NCI-H2196 treated with DMSO at 0.1 percent for 48 hours (cell line): ENCODE measurements around the gene HINT3.
"Not testable (repeated sequence)": the region's sequence is repeated elsewhere in the genome, so short reads cannot be mapped to it uniquely, and the experiment has no call there.

Experiments
- DNase-seq: peaks from one replicate; lab custom pipeline; 2025; ENCODE audit not compliant: unreplicated experiment; lab: John Stamatoyannopoulos, UW

Gene HINT3

DNA sequence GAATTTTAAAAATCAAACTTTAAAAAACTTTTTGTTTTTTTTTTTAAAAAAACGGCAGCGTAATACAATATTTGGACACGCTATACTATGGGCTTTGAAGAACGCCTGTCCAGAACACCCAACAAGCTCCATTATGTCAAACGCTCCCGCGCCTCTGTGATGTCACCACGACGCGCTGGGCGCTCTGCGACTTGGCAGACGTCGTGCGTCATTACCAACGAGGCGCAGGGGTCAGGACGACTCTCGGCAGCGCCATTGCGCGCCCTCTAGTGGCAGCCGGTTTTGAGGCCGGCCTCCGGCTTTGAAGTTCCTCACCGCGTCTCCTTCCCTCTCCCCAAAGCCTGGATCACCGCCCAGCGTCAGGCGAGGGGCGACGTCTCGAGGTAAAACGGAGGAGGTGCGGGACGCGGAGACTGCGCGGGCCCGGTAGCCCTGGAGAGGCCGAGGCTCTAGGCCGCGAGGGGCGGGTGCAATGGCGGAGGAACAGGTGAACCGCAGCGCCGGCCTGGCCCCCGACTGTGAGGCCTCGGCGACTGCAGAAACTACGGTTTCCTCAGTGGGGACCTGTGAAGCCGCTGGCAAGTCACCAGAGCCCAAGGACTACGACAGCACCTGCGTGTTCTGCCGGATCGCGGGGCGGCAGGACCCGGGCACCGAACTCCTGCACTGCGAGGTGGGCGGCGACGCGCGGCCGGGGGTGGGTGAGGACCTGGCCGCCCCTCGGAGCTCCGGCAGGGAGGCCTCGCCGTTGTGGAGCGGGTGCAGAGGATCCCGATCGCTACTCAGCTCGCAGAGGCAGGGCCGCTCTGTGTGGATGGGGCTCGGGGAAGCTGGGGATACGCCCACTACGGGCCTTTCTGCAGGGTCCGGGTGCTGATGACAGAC, at the start of gene HINT3:
HINT3 (plus strand) TSS at position 265 of the 885 bp plus-strand sequence; CDS start at position 473, 208 bp downstream.
- peak; percentile 85 for DNase-seq

DNA sequence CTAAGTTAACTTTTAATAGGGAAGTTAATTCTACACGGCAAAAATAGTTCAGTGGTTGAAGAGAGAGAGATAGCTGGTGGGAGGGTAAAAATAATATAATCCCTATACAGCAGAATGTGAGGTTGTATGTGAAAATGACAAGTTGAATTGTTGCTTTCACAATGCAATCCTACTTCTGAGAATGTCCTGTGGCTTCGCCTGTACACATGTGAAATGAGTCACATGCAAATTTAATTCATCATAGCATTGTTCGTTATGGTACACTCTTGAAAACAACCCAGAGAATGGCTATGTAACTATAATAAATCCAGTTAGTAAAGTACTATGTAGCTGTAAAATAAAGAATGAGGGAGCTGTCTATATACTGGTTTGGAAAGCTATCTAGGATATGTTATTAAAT, 46.0 kb upstream of the HINT3 start:
- DNase-seq = no peak

DNA sequence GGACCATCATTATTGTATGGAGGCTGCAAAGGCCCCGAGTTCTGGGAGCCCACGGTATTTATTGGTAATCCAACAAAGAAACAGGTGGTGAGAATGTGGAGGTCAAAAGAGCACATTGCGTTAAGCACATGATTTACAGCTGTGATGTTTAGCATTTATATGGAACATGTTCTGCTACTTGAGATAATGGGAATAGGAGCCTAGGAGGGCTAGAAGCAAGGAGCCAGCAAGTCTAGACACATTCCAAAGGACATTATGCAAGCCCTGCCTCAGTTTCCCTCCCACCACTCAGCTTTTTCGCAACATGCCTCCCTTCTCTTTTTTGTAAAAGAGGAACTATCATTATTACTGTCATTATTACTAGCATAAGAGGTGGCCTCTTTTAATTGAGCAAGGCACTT, 45.5 kb upstream of the HINT3 start:
- DNase-seq = not testable (repeated sequence)

DNA sequence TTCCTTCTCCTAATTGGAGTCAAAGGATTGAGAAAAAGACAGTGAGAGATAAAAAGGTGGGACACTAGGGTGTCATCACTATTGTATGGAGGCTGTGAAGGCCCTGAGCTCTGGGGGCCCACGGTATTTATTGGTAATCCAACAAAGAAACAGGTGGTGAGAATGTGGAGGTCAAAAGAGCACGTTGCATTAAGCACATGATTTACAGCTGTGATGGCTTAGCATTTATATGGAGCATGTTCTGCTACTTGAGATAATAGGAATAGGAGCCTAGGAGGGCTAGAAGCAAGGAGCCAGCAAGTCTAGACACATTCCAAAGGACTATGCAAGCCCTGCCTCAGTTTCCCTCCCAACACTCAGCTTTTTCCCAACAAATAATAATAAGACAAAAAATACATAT, 44.1 kb upstream of the HINT3 start:
- not testable (repeated sequence) for DNase-seq

DNA sequence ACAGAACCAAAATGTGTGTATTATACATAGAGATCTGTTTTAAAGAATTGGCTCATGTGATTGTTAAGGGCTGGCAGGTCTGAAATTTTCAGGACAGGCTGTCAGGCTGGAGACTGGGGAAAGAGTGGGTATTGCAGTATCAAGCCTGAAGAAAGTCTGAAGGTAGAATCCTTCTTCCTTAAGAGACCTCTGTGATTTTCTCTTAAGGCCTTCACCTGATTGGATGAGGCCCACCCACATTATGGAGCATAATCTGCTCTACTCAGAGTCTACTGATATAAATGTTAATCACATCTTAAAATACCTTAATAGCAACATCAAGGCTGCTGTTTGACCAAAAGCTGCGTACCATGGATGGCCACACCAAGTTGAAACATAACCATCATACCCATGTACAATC, 43.4 kb upstream of the HINT3 start:
- DNase-seq = no peak

DNA sequence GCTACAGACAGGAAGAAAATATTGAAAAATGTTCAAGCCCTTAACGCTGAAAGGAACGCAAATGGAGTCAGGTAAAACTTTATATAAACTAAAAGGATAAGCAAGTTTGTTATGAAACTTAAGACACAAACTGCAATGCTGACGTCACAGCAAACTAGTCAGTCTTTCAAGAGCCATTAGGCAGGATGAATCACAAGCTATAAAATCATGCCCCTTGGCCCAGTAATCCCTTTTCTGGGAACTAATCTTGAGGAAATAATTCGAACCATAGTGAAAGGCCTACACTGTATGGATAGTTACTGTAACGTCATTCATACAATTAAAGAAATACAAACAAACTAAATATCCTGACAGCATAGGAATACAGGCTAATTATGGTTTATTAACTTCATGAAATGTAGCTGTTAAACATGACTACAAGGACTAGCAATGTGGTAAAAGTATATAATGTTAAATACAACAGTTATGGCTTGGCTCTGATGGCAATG, 42.7 kb upstream of the HINT3 start:
- DNase-seq = peak; percentile 9

DNA sequence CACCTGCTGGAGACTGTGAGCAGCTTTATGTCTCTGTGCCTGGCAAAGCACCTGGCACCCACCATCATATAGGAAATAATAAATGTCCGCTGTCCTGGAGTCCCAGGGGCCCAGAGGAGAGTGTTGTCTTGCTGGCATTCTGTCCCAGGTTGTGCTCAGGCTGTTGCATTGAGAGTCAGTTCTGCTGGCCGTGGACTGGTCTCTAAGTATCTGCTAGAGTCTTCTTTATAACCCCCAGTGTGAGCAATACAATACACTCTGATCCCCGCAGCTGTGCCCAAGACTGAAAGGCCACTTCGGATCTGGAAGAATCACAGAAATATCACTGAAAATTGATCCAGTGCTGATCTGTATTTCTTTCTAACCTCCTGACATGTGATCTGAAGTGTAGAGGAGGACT, 38.3 kb upstream of the HINT3 start:
- no peak for DNase-seq

DNA sequence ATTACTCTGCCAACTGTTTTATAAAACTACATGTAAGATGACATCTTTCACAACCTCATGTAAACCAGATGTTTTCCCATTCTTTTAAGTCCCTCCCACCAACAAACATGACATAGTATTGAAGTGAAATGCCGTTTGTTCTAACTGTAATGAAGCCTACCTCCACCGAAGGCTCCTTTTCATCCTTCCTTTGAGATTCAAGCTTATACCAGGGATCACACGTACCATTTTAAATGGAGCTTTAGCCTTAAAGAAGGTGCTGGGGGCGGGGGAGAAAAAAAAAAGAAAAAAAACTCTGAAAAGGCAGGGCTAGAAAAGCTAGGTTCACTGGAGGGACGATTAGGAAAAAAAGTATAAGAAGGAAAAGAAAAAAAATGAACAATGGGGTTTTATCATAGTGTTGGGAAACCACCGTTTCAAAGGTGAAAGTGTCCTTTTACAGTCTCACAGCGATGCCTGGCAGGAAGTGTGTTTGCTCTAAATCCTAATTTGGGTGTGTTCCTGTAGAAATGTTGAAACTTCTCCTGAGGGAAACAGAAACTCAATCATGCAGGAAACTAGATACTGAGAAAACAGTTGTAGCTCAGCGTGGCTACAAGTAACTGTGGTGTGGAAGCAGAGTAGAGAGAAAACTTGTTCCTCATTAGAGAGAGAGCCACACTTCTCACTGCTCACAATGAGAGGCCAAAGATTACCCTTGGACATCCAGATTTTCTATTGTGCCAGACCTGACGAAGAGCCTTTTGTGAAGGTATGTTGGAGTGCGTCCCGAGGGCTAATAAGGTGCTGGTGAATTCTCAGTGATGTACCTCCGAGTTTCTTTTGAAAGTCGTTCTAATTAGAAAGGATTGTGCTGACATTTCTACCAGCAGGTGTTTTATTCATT, 37.6 kb upstream of the HINT3 start:
- DNase-seq = peak; percentile 76

DNA sequence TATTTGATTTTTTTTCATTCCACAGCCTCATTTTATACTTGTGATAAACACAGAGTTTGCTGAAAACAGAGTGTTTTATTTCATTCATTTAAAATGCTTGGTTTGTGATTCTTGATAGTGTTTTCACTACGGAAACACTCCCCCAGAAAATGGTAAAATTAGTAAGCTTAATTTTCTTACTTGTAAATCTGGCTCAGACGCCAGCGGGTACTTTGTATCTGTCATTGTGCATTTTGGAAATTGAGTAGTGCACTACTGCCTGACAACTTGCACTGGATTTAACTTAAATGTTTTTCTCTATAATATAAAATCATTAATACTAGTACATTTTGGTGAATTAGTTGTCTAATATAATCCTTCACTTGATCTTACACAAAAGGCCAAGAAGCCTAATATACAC, 37.0 kb upstream of the HINT3 start:
- DNase-seq = no peak

DNA sequence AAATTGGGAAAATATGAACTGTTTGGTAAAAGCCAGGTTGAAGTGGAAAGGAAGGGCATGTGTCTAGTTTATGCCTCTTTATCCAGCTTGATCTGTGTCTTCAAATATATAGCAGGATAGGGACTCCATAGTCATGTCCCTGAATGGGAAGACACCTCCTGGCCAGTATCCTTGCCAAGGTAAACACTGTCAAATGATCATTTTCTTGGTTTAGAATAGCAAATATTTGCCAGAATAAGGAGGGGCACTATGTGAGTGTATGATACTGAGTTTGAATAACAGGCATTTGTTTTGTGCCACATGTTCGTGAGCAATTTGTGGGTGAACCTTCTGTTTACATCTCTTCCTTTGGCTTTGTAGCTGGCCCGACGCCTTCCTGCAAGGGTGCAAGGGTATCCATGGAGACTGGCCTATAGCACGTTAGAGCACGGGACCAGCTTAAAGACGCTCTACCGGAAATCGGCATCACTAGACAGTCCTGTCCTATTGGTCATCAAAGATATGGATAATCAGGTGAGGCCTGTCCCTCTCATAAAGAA, 34.2 kb upstream of the HINT3 start:
- DNase-seq = no peak

DNA sequence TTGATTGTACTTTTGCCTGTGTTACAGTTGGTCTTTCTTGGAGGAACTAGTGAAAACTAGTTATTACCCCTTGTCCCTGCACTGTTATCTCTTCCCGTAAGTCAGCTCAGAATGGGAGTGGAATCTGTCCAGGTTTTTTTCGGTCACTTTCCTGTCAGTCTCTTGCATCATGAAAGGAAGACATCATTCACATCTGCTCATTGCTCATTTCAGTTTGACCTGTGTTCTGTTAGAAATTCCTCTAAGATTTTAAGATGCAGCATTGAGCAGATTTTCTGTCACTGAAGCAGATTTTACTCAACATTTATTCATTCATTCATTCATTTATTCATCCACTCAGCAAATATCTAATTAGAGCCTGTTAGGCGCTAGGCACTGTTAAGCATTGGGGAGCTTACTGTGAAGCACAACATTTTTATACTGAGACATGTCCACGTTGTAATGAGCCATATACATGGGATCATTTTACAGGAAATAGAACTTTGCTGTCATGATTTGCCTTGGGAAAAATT, 33.1 kb upstream of the HINT3 start:
- DNase-seq = no peak

DNA sequence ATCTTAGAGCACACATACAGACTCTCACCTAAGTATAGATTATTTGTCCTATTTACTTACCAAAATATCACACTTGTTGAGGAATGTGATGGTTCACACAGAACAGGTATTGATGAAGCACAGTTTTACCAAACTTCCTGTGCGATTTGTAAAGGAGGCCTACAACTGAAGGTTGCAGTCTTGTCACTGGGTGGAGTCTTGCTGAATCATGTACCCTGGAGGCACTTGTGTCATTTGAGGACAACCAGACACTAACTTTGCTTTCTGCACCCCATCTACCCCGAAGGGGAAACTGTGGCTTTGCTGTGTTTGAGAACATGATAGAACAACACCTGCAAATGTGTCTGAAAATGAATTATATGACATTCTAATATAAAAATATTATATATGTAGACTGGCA, 32.4 kb upstream of the HINT3 start:
- DNase-seq = no peak

DNA sequence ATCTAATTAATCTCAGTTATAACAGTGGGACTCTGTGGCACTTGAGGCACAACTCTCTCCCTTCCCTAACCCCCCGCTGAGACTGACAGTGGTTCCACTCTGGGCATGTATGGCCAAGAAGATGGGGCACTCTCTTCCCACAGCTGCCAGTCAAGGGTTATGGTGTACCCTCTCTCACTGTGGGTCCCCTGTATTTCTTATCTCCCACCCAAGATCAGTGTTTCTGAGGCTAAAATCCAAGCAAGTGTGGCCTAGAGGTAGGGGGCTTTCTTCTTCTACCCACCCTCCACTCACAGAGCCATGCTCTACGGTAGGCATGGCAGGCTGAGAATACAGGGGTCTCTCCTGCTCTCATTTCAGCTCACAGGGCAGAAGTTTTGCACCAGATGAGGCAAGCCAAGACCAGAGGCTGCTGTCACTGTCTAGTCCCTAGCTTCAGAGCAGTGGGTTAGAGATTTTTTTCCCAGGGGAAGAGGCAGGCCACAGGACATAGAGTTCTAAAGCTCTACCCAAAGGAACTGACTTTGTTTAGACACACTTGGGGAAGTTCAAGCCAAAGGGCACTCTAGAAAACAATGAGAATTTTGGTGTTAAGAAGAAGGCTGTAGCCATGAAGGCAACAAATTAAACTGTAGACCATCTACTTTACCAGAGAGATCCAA, 31.7 kb upstream of the HINT3 start:
- no peak for DNase-seq

DNA sequence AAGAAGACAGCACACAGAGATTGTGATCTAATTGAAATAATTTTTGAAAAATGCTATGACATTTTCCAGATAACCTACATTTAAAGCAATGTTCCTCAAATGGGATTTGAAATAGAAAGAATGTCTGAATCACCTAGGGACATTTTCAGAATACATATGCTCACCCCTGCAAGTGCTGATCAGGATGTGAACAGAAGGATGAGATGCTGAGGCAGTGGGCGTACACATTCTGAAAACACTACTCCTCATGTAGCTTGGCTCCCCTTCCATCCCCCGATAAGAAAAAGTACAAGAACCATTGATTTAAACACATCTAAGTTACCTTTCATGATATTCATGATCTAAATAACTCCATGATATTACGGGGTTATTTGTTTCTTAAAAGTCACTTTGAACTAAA, 29.9 kb upstream of the HINT3 start:
- DNase-seq = no peak

DNA sequence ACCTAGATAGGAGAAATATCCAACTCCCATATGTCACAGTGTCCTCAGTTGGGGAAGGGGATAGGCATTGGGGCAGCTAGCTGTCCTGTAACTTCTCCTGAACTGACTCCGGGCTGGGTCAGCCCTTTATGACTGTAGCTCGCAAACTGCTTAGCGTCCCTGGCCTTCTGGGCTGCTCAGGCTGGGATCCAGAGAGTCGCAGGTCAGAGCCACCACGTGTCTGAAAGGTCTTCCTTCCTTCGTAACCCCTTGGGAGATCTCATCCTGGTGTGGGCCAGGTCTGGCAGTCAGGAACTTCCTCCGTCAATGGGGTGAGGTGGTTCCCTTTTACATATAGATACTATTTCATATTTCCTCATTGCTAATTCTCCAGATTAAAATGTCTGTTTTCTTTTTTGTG, 28.8 kb upstream of the HINT3 start:
- no peak for DNase-seq

DNA sequence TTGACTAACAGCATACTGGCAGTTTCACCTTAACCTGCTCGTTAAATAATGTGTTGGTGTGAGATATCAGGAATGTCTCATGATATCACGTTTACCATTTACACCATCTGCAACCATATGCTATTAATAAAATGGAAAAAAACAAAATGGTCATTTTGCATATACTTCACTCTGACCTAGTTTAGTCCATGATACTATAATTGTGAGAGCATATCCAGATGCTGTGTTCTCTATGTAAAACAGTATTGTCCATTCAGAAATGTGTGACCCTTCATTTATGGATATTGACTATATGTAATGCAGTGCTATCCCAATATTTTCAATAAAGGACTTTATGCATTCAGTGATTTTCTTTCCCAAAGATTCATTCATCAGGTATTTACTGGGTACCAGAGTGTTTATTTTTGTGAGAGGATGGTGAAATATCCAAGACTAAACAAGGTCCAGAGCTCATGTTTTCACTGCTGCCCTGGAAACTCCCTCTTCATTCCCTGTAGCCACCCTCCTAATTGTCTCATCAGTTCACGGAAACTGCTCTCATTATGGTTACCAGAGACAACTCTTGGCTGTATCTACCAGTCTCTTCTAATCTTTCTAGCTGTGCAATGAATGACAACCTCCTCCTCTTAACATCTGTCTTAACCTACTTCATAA, 25.7 kb upstream of the HINT3 start:
- DNase-seq = no peak

DNA sequence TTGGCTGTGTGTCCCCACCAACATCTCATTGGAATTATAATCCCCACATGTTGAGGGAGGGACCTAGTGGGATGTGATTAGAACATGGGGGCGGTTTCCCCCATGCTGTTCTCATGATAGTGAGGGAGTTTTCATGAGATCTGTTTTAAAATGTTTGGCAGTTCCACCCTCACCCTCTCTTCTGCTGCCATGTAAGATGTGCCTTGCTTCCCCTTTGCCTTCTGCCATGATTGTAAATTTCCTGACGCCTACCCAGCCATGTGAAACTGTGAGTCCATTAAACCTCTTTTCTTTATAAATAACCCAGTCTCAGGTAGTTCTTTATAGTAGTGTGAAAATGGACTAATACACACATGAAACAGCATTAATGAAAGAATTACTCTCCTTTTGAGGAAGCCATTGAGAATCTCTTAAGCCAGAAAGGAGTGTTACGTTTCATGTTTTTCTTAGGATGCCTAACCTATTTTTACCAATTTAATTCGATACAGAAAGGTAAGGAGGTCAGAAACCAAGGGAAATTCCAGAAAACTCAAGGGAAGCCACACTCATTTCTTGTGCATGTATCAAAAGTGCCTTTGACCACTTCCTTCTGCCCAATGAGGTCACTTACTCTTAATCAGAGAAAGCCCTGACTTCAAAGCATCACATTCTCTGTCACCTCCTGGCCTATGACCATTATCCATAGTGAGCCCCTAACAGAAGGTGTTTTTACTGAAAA, 24.7 kb upstream of the HINT3 start:
- DNase-seq = no peak

DNA sequence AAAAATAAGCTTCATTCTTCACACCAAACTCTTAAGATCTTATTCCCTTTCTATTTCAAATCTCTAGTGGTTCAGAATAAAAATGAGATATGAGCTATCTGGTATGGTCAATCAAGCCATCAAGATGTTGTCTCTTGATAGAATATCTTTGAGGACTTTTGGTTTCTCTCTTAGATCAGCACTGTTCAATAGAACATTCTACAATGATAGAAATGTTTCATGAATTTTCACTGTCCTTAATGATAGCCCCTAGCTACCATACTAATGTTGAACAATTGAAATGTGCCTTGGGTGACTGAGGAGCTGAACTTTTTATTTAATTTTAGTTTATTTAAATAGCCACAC, 24.1 kb upstream of the HINT3 start:
- no peak for DNase-seq

DNA sequence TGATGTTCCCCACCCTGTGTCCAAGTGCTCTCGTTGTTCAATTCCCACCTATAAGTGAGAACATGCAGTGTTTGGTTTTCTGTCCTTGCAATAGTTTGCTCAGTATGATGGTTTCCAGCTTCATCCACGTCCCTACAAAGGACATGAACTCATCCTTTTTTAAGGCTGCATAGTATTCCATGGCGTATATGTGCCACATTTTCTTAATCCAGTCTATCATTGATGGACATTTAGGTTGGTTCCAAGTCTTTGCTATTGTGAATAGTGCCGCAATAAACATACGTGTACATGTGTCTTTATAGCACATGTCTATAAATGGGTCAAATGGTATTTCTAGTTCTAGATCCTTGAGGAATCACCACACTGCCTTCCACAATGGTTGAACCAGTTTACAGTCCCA, 21.1 kb upstream of the HINT3 start:
- DNase-seq = not testable (repeated sequence)

DNA sequence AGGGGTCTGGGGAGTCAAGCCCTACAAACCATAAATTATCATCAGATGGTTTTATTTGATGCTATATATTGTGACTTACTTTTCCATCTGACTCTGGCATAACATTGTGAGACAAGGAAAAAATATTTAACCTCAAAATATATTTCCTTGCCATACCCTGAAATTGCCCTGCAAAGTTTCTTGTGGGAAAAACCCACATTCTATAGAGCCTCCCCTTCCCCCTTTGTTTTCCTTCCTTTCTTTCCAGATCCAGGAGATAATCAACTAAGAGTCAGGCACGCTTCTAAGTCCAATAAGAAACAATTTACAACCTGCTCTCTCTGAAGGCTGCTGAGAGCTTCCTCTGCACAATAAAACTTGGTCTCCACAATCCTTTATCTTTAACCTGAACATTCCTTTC, 17.5 kb upstream of the HINT3 start:
- DNase-seq = no peak
